GM18511 (cell line): ENCODE results near the gene CYP26B1.

ENCODE experiments used
- ATAC-seq: cut with Tn5 transposase; IDR thresholded peaks from one replicate; pipeline ENCODE4 v1.9.1; 2021; ENCODE audit warnings: mild to moderate bottlenecking, moderate library complexity; ENCODE audit not compliant: unreplicated experiment

Gene CYP26B1

DNA sequence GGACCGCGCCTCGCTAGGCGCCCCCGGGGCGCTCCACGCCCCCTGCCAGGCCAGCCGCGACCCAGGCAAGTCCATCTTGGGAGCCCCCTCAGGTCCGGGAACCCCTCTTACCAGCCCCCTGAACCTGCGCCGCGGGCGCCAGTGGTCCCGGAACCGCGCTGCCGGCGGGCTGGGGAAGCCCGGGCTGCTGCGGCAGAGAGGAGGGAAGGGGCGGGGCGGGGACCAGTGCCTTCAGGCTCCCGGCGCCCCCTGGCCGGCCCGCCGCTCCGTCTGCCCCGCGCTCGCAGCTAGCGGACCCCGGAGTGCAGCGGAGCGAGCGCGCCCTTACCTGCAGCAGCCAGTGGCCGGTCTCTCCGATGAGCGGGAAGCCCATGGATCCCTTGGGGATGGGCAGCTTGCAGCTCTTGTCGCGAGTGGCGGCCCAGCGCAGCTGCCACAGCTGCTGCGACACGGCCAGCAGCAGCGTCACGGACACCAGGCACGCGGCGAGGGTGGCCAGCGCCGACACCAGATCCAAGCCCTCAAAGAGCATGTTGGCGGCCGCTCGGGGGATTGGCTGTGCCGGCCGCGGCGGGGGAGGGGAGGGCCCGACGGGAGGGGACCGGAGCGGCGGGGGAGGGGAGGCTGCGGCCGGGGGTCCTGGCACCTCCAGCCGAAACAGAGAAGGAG is at the start of gene CYP26B1:
Gene CYP26B1 (minus strand): TSS at position 560 of the 669 bp plus-strand sequence. CDS start 28 bp downstream, at position 532.
- no peak for ATAC-seq

DNA sequence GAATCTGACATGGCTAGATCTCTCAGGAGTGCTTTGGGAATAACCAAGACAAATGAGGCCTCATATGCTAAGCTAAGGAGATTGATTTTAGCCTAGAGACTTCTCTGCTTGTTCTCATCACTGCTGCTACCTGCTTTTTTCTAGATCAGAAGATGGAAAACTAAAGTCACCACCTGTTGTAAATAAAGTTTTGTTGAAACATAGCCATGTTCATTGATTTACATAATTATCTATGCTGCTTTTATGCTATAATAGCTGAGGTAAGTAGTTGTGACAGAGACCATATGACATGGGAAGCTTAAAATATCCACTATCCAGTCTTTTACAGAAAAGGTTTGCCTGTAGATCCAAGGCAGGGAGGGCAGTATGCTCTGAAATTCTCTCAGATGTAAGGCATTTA is 46.1 kb upstream of the CYP26B1 start:
- ATAC-seq: no peak

DNA sequence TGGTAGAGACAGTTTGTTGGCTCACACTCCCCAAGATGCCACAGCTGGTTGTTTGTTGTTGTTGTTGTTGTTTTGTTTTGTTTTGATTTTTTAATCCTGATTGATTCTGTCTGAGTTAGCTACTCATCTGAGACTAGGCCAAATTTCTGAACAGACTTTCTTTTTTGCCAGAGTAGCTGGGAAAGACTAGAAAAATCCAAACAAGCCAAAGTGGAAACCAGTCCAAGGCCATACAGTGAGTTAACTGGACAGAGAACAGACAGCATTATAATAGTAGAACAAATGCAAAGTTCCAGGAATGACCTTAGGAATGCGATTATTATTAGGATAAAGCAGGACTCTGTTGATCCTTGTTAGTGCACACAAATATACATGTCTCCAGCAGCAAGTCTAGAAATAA is 43.8 kb upstream of the CYP26B1 start:
- no peak for ATAC-seq

GRCh38 chr2:72185206-72185605 is 37.5 kb upstream of the CYP26B1 start:
- ATAC-seq: no peak

DNA sequence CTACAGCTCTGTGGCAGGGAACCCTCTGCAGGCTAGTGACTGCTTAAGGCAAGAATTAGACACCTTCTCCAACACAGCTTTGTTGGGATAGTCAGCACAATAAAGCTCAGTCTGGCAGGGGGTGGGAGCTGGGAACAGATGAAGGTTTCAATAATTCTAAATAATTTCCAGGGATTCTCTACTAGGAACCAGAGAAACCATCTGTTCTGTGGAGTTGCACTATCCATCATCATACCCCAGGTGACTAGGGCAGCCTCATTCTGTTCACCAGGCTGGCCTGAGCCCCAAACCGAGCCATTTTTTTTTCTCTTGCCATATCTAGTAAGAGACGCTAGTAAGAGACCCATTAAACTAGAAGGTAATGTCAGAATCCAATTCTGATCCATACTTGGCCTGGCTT is 35.8 kb upstream of the CYP26B1 start:
- no peak for ATAC-seq

GRCh38 chr2:72183016-72183415 is 35.4 kb upstream of the CYP26B1 start:
- no peak for ATAC-seq

DNA sequence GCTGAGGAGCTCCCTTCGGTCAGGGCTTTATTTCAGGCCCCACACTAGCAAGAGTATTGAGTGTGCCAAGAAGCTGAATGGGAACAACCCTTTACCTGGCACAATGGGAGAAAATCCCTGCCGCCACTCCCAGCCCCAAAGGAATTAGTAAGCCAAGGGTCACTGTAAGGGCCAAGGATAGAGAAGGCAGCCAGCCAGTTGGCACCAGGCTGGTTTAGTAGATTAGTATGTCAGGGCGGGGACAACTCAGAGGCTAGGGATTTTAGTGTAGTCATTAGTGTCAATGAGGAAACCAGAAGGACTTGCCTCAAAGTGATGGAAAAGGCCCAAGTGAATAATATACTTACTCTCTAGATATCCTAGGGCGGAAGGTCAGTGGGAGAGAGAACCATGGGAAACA is 34.9 kb upstream of the CYP26B1 start:
- no peak for ATAC-seq

- ATAC-seq: no peak
Measured at GRCh38 chr2:72181616-72182015, 34.0 kb upstream of the CYP26B1 start.

GRCh38 chr2:72180351-72180750 is 32.7 kb upstream of the CYP26B1 start:
- no peak for ATAC-seq

GRCh38 chr2:72178551-72178950 is 30.9 kb upstream of the CYP26B1 start:
- no peak for ATAC-seq

DNA sequence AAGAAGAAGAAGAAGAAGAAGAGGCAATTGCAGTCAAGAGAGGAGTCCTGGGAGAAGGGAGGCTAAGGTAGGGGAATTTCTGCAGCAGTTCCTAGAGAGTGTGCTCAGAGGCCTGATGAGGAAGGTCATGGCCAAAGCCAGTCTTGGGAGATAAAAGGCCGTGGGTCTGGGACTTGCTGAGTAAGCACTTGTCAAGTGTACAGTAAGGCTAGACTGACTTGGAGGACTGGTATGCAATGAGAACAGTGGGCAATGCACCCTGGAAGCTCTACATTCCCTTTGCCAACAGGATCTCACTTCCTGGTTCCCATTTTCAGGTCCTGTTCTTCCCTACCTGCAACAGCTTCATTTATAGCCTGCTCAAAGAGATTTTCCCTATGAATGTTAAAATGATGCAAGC is 28.6 kb upstream of the CYP26B1 start:
- ATAC-seq: no peak

DNA sequence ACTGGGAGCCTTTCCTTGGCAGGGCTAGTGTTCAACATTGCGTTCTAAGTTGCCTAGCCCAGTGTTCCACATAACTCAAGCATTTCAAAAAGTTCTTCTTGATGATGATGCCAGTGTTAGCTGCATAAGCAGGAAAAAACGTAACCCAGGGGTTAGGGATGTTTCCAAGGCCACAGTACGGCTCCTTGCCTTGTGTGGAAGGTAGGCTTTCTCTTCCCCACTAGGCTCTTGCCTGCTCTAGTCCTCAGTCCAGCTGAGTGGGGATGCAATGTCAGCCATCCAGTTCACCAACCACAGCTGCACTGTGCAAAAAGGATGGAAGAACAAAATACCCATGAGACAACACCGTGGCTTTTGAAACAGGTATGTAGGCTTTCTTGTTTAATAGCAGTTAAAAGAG is 28.0 kb upstream of the CYP26B1 start:
- no peak for ATAC-seq

DNA sequence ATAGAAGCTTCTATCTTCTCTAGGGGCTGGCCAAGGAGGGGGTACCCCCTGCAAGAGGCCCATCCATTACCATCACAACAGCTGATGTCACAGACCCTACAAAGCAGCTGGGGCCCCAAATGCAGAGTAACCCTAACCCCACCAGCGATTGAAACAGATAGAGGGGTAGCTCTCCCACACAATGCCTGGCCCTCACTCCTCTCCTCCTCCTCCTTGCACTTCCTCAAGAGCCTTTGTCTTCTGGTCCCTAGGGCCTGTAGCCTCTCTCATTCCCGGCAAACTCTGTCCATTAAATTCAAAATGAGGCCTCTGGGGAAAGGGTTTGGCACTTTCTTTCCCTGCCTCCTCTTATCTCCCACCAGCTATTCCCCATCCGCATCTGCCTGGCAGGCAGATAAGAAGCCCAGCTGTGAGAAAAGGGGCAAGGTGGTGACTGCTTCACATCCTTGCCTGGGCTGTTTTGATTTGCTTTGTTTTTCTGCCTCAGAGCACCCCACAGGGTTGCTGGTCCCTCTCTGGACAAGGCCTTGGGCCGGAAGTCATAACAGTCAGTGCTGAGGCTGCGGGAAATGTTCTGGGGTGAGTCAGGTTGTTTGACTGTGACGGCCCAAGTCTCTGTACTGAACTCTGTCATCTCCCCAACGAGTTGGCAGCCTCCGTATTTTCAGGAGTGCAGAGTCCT is 26.1 kb upstream of the CYP26B1 start:
- no peak for ATAC-seq

DNA sequence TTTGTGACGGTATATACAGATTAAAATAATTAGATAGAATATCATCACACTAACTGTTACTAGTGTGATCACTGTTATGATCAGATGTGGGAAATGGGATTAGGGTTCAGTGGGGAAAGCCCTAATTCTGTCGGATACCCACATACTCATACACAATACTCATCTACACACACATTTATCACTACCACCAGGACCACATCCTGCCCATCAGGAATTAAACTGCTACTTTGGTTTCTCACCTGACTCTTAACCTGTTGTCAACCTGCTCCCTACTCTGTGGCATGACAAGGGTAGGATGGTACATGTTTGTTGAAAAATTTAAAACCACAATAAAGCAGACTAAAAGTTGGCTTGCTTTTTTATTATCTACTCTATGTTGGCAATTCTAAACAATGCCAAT is 24.8 kb upstream of the CYP26B1 start:
- ATAC-seq: no peak

GRCh38 chr2:72166279-72166678 is 18.6 kb upstream of the CYP26B1 start:
- ATAC-seq: no peak

- ATAC-seq: no peak
Measured at GRCh38 chr2:72165792-72166191, 18.1 kb upstream of the CYP26B1 start.

DNA sequence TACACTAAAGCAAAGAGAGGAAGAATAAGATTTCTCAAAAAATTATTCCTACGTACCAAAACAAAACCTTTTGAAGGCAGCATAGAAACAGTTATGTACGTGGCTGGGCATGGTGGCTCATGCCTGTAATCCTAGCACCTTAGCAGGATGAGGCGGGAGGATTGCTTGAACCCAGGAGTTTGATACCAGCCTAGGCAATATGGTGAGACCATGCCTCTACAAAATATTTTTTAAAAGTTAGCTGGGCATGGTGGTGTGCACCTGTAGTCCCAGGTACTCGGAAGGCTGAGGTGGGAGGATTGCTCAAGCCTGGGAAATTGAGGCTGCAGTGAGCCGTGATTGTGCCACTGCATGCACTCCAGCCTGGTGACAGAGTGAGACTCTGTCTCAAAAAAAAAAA is 14.9 kb upstream of the CYP26B1 start:
- no peak for ATAC-seq

GRCh38 chr2:72159211-72159993 is 11.7 kb upstream of the CYP26B1 start:
- ATAC-seq: no peak

DNA sequence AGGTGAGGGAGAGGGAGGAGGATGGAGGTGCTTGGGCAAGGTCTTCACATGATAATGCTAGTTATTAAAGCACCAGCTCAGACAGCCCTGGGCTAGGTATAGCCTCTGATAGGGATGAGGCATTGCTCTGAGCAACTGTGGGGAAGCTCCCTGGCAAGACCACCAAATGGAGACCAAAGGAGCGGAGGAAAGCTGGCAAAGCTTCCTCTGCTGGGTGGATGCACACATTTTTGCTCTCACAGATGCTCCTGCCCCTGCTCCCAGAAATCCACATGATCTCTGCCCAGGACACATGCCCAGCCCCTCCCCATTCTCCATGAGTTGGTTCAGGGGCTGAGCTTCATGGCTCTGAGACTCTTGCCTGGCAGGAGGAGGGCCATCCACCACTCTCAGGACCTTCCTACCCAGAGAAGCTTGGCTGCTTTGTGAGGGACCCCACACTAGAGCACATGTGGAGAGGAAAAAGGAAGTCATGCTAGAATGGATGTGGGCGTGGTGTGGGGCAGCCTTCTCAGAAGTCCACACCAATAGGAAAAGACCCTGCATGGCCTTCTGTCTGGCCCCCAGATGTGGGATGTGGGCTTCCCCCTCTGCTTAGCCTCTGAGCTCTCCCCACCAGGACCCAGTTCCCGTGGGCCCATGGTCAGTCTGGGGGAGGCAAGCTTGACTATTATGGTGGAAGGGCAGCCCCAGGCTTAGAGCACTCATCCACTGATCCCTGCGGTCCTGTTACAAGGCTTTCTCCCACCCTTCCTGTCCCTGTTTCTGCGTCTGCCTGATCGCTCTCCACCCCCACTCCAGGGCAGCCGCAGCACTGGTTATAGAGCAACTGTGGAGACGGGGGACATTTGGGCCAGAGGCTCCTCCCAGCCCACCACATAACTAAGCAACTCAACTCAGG is 10.5 kb upstream of the CYP26B1 start:
- ATAC-seq: no peak

- no peak for ATAC-seq
Measured at GRCh38 chr2:72156872-72157271, 9.2 kb upstream of the CYP26B1 start.

- no peak for ATAC-seq
Measured at GRCh38 chr2:72155737-72156136, 8.1 kb upstream of the CYP26B1 start.
